Activated naive CD8-positive, alpha-beta T cell treated with anti-CD3 and anti-CD28 coated beads for 36 hours (primary cell): Measurements from ENCODE around the gene CAMK2A. TPM values are rescaled to one million over a fixed set of nuclear protein-coding genes. Genes with fewer than 3 reads are reported as not detected.

ENCODE experiments used
- total RNA-seq, 2 experiments: library from RNA; stranded (reverse); gene quantifications; one replicate each; pipeline ENCODE4 v1.2.3, GENCODE V29; 2021

CAMK2A gene
- total RNA-seq, 2 experiments from 2014 or later: not detected

Other genes starting within 250 kb of the CAMK2A start
- gene CSF1R, start 203.2 kb downstream of the CAMK2A start, total RNA-seq: not detected
- 1 to 10 TPM; 1.1 to 1.5 TPM for gene PDGFRB, start 133.9 kb downstream of the CAMK2A start, total RNA-seq
- not detected for gene CDX1, start 123.0 kb downstream of the CAMK2A start, total RNA-seq
- gene SLC6A7, start 99.7 kb downstream of the CAMK2A start, total RNA-seq: not detected
- not detected for gene ARSI, start 13.1 kb upstream of the CAMK2A start, total RNA-seq
- 100 to 1,000 TPM; 138 to 140 TPM for gene TCOF1, start 67.9 kb upstream of the CAMK2A start, total RNA-seq
- 100 to 1,000 TPM; 290 to 294 TPM for gene CD74, start 123.1 kb upstream of the CAMK2A start, total RNA-seq
- gene RPS14, start 160.0 kb upstream of the CAMK2A start, total RNA-seq: 1,000 to 10,000 TPM; 2,978 to 3,004 TPM
- gene NDST1, start 218.4 kb upstream of the CAMK2A start, total RNA-seq: 1 to 10 TPM; 7.1 to 7.3 TPM